Measurements from ENCODE around the gene ASPDH. TPM values are rescaled to one million over a fixed set of nuclear protein-coding genes. Genes with fewer than 3 reads are reported as not detected.

The ASPDH gene
- total and polyA plus RNA-seq, 2 donors (not counting 3 experiments of a cell fraction or from before 2014, with no cell fraction given): not detected

- H3K4me3 ChIP-seq (replicated peaks in 1 of 3; ENCODE audit: insufficient read depth in 1 of 3, low read depth in 1 of 3, low read length in 3 of 3): no peak overlapping the region
- peaks cover 7% of the 10 kb centered on the region for H3K79me2 ChIP-seq (ENCODE audit: control insufficient read depth, insufficient read depth, low read length)
- ChIA-PET POLR2A (no interaction called here), CTCF (interaction anchor here (1.0 to 1.6 kb wide), 4 partner anchors 9 to 225 kb away, joined by 3 to 7 read pairs (median 5); no protein-coding TSS in a partner anchor)
- H3K9me3 ChIP-seq (replicated peaks; ENCODE audit: control insufficient read depth, insufficient read depth, low read length): no peaks in the 10 kb centered on the region
- intact Hi-C loops (cut with micrococcal nuclease): loop anchor here (2.0 kb wide), 1 partner anchor 17 kb away; no protein-coding TSS in a partner anchor
- H3K36me3 ChIP-seq (ENCODE audit: control insufficient read depth in 2 of 2, extremely low read depth in 1 of 2, insufficient read depth in 2 of 2, low read length in 2 of 2): peaks cover 0 to 26% of the 10 kb centered on the region in 2 experiments
- no peak for TF ChIP-seq CTCF (IDR thresholded peaks at IDR 0.05; ENCODE audit: extremely low read depth in 1 of 2, insufficient read depth in 1 of 2, low read depth in 1 of 2, low read length in 2 of 2)
- TF ChIP-seq POLR2AphosphoS5 (IDR thresholded peaks at IDR 0.05; ENCODE audit: insufficient read depth, low read depth, low read length): no peak
- TF ChIP-seq JUN (IDR thresholded peaks at IDR 0.05; ENCODE audit: borderline replicate concordance, insufficient read depth, insufficient read length, low read depth): no peak
- TF ChIP-seq FOS (IDR thresholded peaks at IDR 0.05; ENCODE audit: borderline replicate concordance, insufficient read depth, low read length): no peak
- no peak for TF ChIP-seq EZH2 (IDR thresholded peaks at IDR 0.05; ENCODE audit: borderline replicate concordance, low read depth, low read length, severe bottlenecking)
- TF ChIP-seq GATA2 (IDR thresholded peaks at IDR 0.05; ENCODE audit: insufficient read depth, insufficient read length, low read depth, low read length): no peak
- H3K27ac ChIP-seq (ENCODE audit: insufficient read depth, low read depth, low read length): no peak overlapping the region
- no peak overlapping the region for H2AFZ ChIP-seq (ENCODE audit: low read depth, low read length)
- DNase-seq (ENCODE audit: low read depth, low spot score): no peak
- no TSS peak for BruUV-seq (replicated peaks)
- dilution Hi-C loops (cut with MboI; ENCODE audit: extremely low pct_ligation_motif_present, low sequenced_read_pairs): no loop called here
- no peak for FAIRE-seq
- no peak overlapping the region for H3K4me2 ChIP-seq (ENCODE audit: insufficient read depth, low read length)
- peaks cover 7% of the 10 kb centered on the region for H3K4me1 ChIP-seq (ENCODE audit: control insufficient read depth, extremely low read depth, insufficient read depth, low read length)
- H3K27me3 ChIP-seq (ENCODE audit: control insufficient read depth in 2 of 2, insufficient read depth in 2 of 2, low read length in 2 of 2): no peaks in the 10 kb centered on the region
- H3K9me1 ChIP-seq (replicated peaks; ENCODE audit: control insufficient read depth, extremely low read depth, insufficient read depth, low read length): no peaks in the 10 kb centered on the region
- H4K20me1 ChIP-seq (replicated peaks; ENCODE audit: control insufficient read depth, extremely low read depth, insufficient read depth, low read length): no peaks in the 10 kb centered on the region
- no peak overlapping the region for H3K9ac ChIP-seq (replicated peaks; ENCODE audit: extremely low read depth, insufficient read depth, low read length)
Observed at GRCh38 chr19:50477751-50478515, 35.8 kb downstream of the ASPDH start.

Measured in endothelial cell of umbilical vein (primary cell).